ENCODE data around the gene BIRC7. TPM values are rescaled to one million over a fixed set of nuclear protein-coding genes. Genes with fewer than 3 reads are reported as not detected.

The BIRC7 gene, protein sequence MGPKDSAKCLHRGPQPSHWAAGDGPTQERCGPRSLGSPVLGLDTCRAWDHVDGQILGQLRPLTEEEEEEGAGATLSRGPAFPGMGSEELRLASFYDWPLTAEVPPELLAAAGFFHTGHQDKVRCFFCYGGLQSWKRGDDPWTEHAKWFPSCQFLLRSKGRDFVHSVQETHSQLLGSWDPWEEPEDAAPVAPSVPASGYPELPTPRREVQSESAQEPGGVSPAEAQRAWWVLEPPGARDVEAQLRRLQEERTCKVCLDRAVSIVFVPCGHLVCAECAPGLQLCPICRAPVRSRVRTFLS
- 2.3 and 3.8 TPM in 2 replicates for total RNA-seq

DNA sequence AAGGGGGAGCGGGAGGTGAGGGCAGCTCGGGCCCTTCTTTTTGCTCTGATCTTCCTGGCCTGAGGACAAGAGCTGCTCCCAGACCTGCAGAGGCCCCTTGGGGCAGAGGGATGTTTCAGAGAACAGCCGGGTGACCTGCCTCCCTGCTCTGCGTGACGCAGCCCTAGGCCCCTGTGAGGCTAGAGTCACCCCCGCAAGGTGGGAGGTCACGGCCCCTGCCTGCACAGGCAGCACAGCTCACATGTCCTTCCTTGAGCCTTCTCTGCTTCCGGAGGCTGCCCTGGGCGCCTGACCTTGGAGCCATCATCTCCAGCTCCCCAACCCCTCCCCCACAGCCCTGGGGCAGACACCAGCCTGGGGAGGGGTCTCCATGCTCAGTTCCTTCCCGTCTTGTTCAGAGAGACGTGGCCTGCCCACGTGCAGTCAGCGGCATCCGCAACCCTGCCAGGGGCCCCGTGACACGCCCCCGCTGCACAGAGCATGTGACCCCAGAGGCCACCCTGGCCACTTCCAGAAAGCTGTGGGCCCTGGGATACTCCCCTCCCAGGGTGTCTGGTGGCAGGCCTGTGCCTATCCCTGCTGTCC, at the start of gene BIRC7:
BIRC7 (plus strand) TSS at position 507 of the 585 bp plus-strand sequence. CDS start 192 bp downstream, outside the sequence.

DNA sequence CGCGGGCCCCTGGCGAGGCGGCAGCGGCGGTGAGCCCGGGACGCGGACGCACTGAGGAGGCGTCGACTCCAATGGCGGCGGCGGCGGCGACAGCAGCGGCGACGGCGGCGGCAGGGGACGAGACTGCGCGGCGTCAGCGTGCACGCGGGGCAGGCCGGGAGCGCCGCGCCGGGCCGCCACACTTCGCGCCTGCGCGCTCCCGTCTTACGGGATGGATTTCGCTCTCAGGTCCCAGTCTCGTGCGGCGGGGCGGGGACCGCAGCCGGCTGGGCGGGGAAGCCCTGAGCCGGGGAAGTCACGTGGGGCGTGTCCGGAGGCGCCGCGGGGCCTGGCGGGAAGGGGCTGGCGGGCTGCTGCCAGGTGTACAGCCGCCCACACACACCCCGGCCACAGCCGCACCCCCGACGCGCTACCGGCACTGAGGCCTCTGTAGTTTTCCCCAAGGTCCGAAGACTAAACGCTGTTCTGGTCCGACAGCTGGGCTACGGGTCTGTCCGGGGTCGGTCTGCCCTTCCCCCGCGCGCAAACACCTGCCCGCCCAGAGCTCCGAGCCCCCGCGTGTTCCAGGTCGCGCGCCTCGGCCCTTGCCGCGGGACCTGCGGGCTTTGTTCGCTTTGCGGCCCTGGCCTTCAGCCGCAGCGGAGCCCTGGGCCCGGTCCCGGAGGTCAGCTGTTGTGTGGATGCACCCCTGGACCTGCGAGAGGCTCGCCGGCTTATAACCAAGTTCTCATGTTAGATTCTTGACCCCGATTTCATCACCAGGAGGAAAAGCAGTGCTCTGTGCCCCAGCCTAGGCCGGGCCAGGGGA, 19.5 kb upstream of the BIRC7 start, which contains the start of gene YTHDF1:
YTHDF1 (minus strand) TSS at position 91 of the 808 bp plus-strand sequence. CDS start 239 bp downstream, outside the sequence.

DNA sequence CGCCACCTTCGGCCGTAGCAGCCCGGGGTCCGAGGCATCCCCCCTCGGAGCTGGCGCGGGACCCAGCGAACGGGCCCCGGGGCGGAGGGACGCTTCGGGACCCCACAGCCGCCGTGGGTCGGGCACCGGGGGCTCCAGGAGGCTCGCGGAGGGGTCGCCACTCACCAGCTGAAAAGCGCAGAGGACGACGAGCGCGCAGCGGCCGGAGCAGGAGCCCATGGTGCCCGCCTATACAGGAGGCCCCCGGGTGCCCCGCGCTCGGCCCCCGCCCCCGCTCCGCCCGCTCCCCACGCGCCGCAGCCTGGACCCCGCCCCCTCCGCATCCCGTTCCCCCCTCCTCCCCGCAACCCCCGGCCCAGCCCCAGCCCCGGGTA, 18.5 kb downstream of the BIRC7 start, which contains the start of gene NKAIN4:
NKAIN4 (minus strand) TSS at position 232 of the 374 bp plus-strand sequence; CDS start at position 219, 13 bp downstream.

DNA sequence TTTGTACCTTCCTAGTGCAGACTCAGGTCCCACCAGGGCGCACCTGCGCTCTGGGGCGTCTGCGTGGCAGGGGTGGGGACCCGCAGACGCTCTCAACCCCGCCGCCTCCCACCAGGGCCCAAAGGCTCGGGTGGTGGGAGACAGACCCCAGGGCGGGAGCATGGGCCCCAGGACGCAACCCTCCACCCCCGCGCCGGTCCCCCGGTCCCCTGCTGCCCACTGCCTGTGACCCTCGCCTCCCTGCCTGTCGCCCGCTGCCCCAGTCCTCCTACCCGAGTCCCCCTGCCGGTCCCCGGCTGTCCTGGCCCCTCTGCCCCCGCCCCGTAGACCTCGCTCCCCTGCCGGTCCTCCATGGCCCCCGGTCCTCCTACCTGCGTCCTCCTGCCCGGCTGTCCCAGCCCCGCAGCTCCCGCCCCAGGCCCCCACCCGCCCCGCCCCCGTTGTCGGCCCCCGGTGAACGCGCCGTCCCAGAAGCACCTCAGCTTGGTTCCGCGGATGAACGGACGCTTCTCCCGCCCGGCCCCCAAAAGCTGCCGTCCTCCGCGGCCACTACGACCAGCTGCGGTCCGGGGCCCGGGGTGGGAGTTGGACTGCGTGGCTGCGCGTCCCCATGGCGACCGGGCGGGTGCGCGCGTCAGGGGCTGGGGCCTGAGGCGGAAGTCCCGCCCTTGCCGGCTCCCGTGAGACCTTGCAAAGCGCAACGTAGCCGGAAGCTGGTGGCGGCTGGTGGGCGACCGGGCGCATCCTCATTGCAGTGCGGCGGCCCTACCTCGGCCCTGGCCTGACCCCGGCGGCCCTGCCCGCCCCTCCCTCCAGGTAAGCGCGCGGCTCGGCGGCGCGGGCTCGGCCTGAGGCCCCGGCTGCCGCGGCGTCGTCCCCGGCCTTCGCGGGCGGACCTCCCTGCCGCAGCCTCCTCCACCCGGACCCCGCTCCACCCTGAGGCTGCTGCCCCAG, 36.7 kb downstream of the BIRC7 start, which contains the start of gene ARFGAP1:
ARFGAP1 (plus strand) TSS at position 709 of the 954 bp plus-strand sequence. CDS start 2,768 bp downstream, outside the sequence.

Other genes starting within 250 kb of the BIRC7 start
- gene BHLHE23, start 228.9 kb upstream of the BIRC7 start, total RNA-seq: not detected in 2 replicates
- gene YTHDF1, start 19.8 kb upstream of the BIRC7 start, total RNA-seq: 27.2 and 37.1 TPM in 2 replicates
- 20.0 and 213 TPM in 2 replicates for gene NKAIN4, start 18.6 kb downstream of the BIRC7 start, total RNA-seq
- 106 and 107 TPM in 2 replicates for gene ARFGAP1, start 36.9 kb downstream of the BIRC7 start, total RNA-seq
- gene COL20A1, start 57.3 kb downstream of the BIRC7 start, total RNA-seq: 0.16 TPM in 1 of 2 replicates, not detected in the other
- gene CHRNA4, start 125.4 kb downstream of the BIRC7 start, total RNA-seq: not detected in 2 replicates
- gene KCNQ2, start 236.8 kb downstream of the BIRC7 start, total RNA-seq: not detected in 2 replicates